ENCODE measurements around the gene MACROD2.

Gene MACROD2

DNA sequence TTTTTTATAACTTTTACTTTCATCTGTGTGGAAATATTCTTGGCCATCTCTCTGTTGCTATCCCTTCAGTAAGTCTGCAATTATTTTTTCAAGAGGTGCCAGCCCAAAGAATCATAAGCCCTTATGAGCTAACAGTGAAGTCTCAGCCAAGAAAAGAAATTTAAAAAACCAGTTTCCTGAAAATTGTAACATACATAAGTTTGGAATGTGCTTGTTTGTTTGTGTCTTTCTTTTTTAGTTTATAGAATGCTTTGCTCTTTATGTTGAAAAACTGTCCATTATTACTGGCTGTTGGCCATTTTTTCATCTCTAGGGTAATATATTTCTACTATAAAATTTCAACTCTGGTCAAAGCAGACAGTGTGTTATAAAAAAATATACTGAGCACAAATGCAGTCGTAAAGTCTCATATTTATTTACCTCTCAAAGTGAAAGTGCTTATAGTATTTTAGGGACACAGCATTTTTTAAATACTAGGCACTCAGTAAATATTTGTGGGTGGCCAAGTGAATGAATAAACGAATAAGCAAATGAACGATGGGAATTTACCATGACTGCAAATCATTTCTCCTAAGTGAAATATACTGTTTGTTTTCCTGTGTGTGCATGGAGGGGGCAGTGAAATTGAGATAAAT is 1918.2 kb downstream of the MACROD2 start:
- no peak for DNase-seq (ENCODE audit: low read depth)

DNA sequence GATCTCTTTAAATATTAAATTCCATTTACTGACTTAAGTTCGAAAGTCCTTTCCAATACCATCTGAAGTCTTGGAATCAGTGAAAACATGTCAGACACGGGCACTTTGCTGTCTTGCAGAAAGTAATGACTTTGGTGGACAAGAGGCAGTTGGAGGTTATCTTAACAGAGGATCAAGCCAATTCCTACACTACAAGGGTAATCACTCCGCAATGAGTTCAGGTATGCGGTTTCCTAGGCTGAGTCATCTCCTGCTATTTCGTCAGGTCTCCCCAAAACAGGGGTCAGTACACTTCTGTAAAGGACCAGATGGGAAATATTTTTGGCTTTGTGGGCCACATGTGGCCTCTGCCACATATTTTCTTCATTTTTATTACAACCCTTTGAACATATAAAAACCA is 1921.3 kb downstream of the MACROD2 start:
- DNase-seq (ENCODE audit: low read depth) = no peak

DNA sequence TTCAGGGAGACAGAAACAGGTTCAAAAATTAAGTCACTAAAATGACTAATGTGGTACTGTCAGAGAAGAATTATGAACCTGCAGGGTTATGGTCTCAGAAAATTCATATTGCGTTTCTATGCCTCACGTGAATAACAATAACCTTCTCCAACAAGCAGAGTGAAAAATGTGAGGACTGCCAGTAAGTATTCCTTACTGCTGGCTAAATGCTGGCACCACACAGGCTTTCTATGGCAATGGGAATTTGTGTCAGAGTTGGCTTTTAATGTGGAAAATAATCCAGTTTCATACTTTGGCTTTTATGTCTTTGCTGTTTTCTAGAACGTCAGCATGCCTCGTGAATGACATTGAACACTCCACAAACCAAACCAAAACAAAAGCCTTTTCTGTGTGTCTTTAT is 1922.0 kb downstream of the MACROD2 start:
- DNase-seq (ENCODE audit: low read depth) = no peak

DNA sequence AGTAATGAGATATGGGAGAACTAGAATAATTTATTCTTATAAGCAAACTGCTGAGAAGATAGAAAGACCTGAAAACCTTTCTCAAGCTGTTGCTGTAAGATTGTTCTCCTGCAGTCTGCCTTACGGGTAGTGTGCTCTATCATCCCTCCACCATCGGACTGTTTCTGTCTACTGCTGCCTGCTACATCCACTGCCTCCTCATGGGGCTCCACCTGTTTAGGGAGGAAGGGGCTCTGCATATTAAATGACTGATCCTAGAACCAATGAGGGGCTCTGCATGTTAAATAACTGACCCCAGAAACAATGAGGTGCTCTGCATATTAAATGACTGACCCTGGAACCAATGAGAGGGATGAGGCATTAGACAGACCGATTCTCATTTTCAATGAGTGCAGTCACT is 1923.3 kb downstream of the MACROD2 start:
- DNase-seq (ENCODE audit: low read depth) = no peak

DNA sequence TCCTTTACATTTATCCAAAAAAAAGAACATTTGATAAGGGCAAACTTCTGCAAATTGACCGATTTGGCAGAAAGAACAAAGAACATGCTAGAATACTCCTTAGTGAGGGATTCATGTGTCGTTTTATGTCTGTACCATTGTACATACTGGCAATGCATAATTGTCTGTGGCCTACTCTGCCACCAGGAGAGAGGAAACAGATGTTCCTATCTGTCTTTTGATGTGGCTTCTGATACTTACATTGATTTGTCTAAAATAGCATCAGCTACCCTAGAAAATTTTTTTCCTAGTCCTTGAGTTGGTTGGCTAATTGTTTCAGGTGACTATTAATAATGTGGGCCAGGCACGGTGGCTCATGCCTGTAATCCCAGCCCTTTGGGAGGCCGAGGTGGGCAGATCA is 1923.8 kb downstream of the MACROD2 start:
- no peak for DNase-seq (ENCODE audit: low read depth)

DNA sequence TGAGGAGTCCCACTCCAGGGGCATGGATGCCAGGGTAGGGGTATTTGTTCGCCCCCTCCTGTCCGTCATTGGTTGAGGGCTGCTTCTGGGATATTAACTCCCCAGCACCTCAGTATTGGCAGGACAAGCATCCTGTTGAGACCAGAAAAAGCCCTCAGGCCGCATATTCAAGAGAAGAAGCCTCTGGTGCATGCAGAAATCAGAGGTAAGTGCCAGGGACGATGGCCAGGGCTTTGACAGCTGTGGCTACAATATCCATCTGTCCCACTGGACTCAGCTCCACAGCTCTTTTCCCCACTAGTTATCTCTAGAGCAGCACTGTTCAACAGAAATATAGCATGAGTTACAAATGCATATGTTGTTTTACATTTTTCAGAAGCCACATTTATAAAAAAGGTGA is 1926.6 kb downstream of the MACROD2 start:
- DNase-seq (ENCODE audit: low read depth) = no peak

DNA sequence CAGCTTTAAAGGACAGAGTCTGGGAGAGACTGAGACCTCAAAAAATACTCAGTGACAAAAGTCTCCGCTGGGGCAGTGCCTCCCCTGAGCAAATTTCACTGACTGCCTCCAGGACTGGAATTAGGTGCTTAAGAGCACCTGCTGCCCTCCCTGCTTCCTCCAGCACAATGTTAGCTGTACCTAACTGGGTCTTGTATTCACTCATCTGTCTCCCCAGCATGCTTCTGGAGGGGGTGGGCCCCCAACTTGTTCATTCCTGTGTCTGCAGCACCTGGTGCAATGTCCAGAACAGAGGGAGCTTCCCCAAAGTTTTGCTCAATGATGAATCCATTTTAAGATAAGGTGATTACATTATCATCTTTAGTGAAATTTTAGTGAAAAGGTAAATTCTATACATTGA is 1927.2 kb downstream of the MACROD2 start:
- no peak for DNase-seq (ENCODE audit: low read depth)

DNA sequence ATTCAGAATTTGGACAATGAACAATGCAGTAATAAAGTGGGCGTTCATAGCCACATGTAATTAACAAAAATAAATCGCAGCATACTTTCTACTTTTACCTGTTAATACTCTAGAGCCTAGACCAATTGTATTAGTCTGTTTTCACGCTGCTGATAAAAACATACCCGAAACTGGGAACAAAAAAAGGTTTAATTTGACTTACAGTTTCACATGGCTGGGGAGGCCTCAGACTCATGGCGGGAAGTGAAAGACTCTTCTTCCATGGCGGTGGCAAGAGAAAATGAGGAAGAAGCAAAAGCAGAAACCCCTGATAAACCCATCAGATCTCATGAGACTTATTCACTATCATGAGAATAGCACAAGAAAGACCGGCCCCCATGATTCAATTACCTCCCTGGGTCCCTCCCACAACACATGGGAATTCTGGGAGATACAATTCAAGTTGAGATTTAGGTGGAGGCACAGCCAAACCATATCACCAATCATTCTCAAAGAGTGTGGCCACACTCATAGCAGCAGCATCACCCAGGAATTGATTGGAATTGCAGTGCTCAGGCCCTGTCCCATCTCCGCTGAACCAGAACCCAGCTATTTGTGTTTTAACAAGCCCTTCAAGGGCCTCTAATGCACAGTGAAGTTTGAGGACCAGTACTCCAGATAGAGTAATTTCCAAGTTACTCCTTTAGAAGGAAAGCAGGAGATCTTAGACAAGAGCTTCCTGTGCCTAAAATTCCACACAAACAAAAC is 1927.9 kb downstream of the MACROD2 start:
- DNase-seq (ENCODE audit: low read depth) = no peak

DNA sequence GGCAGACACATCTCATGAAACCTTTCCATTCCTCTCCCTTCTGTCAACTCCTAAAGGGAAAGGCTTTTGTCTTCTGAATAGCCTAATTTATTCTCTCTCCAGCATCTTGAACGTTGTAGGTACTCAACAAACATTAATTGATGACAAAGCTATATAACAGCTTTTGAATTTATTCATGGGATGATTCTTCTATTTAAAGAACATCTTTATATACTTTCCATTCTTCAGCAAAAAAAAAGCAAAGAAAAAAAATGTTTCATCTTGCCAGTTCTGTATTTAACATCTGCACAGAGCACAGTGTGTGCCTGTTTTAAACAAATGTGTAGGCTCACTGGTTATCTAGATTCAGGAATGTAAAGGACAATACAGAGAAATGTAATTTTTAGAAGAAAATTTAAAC is 1929.2 kb downstream of the MACROD2 start:
- DNase-seq (ENCODE audit: low read depth) = no peak

DNA sequence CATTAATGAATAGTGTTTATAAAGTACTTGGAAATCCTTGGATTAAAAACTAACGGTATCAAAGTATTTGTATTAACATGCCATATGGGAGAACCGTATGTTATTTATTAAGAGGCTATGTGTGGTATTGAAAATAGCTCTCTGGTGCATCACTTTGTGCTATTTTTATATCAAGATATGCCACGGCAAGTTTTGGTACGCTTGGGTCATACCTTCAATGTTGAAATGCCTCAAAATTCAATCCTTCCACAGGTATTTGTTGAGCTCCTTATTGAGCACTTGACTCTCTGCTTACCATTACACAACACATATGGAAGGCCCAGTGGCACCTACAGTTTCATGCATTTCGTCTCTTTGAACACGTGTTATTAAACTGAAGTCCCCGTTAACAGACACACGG is 1930.1 kb downstream of the MACROD2 start:
- DNase-seq (ENCODE audit: low read depth) = no peak

DNA sequence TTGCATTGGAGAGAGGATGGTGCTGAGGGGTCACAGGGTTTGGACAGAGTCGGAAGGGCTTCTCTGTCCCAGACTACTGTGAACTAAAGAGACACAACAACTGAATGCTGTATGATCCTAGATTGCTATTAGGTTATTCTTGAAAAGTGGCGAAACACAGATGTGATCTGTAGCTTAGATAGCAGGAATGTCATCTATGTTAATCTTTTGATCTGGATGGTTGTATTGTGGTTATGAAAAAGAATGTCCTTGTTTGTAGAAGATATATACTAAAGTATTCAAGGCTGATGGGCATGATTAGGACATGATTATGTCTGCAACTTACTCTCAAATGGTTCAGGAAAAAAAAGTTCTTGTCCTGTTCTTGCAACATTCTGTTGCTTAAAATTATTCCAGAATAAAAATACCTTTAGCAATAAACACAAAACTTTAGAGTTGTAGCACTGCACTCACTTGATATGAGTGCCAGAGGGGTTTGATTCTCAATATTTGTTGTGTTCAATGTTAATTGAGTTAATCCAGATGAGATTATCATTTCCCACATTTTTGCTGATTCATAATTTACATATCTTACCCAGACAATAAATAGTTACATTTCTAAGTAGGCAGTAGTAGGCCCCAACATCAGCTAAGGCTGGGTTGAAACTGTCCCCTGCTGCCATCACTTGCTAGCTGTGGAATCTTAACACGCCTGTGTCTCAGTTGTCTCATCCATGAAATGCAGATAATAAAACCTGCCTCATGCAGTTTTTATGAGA is 1932.8 kb downstream of the MACROD2 start:
- no peak for DNase-seq (ENCODE audit: low read depth)

DNA sequence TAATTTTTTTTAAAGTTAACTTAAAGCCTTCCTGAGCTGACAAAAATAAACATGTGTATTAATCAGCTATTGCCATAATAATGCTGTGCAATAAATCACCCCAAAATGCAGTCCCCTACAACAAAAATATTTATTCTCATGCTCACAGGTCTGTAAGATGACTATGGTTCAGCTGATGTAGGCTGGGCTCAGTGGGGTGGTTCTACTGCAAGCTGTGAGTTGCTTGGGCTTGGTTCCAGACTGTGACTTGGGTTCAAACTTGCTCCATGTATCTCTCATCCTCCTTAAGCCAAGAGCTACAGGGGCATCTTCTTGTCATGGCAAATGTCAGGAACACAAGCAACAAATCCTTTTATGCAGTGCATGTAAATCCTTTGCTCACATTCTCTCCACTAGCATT is 1933.6 kb downstream of the MACROD2 start:
- DNase-seq (ENCODE audit: low read depth) = no peak

DNA sequence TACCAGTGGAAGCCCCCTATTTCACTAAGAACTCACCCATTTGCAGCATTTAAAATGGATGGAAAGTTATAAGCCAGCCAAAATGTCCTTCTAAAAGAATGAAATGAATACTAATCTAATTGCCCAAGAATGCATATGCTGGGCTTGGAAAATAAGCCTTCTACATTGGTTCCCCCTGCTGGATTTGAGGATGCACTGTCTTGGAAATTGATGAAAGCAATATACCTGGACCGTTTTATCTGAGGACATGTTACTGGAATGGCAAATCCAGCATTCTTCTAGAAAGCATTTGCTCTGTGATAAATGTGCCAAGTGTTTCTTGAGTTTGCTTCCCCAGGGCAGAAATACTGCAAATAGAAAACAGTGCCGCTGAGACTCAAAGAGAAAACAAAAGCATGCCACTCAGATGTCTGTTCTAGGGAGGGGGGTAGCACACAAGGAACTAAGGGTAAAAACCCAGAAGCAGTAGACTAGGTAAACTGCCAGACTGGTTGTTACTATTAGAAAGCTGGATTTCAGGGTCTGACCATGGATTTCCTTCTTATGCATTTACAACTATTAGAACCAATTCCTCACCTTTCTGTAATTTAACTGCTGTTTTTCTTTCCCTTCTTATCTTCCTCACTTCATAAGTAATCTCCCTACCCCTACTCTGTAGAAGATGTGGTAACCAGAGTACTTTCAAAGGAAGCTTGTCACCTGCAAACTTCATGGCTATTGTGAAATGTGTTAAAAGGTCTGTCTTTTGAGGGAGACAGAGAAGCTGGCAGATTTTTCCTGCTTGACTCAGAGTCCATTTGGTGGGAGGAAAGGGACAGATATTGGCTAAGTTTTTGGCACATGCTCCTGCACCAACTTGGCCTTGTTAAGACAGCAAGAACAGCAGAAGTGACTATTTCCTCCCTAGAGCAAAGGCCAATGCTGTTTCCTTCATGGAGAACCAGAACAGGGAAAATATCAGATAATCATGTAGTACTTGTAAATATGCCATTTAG is 1935.3 kb downstream of the MACROD2 start:
- DNase-seq (ENCODE audit: low read depth) = no peak

DNA sequence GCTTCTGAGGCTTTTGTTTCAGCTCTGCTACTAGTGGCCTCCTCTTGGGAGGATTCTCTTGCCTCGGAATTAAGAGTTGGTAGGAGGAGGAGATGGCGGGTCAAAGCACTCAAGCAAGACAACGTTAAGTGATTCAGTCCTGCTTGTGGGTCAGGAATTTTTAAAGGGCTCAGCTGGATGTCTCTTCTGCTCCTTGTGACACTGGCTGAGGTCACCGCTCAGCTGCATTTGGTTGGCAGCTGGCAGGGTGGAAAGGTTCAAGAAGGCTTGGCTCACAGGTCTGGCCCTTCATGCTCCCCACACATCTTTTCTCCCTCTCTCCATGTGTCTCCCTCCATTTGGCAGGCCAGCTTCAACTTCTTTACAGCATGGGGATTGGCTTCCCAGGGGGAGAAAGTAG is 1936.6 kb downstream of the MACROD2 start:
- no peak for DNase-seq (ENCODE audit: low read depth)

DNA sequence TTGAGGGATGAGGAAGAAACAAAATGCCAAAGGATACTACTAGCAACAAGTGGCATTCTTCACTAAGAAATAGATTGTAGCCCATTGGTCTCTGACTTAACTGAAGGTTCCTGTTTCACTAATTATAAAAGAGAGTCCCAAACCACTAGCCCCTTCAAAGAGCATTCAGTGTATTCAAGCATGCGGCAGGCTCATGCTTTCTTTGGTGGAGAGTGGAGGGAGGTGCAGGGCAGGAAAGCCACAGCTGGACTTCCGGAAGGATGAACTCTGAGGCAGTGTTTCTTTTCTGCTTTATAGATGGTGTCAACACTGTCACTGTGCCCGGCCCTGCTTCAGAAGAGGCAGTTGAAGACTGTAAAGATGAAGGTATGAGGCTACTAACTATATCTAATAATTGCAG is 1941.9 kb downstream of the MACROD2 start:
- DNase-seq (ENCODE audit: low read depth) = no peak

DNA sequence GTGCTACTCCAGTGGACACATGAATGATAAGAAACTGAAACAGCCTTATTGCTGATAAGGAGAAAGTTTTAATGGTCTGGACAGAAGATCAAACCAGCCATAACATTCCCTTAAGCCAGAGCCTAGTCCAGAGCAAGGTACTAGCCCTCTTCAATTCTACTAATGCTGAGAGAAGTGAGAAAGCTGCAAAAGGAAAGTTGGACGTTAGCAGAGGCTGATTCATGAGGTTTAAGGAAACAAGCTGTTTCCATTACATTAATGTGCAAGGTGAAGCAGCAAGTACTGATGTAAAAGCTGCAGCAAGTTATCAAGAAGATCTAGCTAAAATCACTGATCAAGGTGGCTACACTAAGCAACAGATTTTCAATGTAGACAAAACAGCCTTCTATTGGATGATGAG is 1943.5 kb downstream of the MACROD2 start:
- DNase-seq (ENCODE audit: low read depth) = no peak

DNA sequence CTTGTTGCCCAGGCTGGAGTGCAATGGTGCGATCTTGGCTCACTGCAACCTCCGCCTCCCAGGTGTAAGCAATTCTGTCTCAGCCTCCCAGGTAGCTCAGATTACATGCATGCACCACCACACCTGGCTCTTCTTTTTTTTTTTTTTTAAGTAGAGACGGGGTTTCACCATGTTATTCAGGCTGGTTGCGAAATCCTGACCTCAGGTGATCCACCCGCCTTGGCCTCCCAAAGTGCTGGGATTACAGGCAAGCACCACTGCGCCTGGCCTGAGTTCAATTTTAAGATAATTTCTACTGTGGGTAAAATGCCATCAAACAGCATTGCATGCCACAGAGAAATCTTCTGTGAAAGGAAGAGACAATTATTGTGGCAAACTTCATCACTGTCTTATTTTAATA is 1944.8 kb downstream of the MACROD2 start:
- DNase-seq (ENCODE audit: low read depth) = no peak

DNA sequence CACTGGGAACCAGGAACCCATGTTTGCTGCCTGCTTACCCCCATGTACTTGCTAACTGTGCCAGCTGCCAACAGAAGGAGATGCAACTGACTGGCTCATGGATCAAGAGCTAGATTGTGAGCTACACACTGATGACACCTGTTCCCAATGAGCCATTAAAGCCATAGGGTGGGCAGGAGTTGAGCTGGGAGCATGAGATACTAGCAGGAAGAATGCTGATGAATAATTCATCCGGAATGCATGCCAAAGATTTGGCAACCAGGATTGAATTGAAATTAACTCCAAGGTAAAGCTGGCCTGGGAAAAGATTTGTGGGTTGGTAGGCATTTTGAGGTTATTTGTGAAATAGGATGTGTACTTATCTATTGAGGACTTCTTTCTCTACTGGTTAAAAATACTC is 1946.8 kb downstream of the MACROD2 start:
- DNase-seq (ENCODE audit: low read depth) = no peak

DNA sequence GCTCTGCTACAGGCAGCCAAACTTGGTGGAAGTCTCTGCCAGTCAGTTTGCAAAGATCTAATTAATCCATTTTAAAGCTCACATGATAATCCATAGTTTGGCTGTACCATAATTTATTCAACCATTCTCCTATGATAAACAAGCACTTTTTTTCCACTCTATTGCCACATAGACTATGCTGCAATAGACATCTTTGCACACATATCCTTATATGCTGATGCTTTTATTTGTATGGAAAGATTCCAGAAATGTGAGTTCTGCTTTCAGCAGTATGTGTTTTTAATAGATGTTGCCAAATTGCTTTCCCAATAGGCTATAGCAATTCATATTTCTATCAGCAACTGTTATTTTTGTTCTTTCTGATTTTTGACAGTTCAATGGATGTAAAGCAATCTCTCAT is 1950.0 kb downstream of the MACROD2 start:
- DNase-seq (ENCODE audit: low read depth) = no peak

DNA sequence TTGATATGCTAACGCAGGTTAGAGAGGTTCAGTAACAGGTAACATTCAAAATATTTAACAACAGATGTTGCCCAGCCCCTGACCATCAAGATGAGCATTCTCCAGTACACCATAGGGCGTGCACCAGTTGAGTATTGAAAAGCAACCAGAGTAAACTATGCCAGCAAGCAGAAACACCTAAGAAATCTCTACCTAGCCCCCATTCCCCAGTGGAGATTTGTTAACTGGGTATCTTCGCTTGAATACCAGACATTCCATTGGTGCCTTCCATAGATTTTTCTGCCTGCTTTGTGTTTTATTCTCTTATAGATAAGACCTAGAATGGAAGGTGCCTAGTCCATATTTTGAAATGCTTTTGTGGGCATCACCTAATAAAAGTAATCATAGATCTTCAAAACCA is 1954.1 kb downstream of the MACROD2 start:
- DNase-seq (ENCODE audit: low read depth) = no peak

DNA sequence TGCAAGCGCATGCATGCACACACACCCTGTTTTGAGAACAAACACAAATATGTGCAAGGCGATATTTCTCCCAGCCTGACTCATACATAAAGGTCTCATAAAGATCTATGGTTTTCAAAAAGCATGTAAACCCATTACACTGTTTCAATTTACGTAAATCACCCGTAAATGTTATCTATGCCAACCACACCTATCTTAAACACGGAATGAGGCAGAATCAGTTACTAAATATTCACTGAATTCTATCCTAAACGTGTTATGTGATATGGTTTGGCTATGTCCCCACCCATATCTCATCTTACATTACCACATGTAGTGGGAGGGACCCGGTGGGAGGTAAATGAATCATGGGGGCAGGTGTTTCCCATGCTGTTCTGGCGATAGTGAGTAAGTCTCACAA is 1956.3 kb downstream of the MACROD2 start:
- DNase-seq (ENCODE audit: low read depth) = no peak

DNA sequence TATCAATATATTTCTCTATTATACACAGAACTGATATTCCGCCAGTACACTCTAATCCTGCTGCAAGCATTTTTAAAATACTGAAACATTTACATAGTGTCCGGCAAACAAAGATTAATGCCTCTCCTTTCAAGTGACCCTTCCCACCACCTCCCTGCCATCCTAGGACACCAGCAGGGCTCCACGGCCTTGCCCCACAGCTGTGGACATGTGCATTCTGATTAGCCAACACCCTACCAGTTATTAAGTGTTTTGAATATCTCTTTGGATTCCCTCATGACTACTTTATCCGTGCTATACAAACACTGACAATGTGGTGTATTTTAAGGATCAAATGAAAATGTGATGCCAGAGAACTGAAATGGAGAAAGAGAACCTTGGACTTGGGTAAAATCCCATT is 1962.8 kb downstream of the MACROD2 start:
- no peak for DNase-seq (ENCODE audit: low read depth)

All from T follicular helper cell (primary cell).